Gastrocnemius medialis (tissue), 4 donors: Measurements from ENCODE around the gene SEMA4B. TPM values are rescaled to one million over a fixed set of nuclear protein-coding genes. Genes with fewer than 3 reads are reported as not detected.

Source experiments
- ATAC-seq, 2 donors: fragments of 150-250 bp; one replicate each; pipeline ENCODE4 v1.9.1; 2016
- DNase-seq, 2 donors: peaks; one replicate each; pipeline ENCODE4 v3.0.0-alpha.2; 2019
- H3K27ac ChIP-seq, 4 donors: fragments of 200-600 bp; sonication (generic); 1 replicate in 1 of 4; 2 replicates in 3 of 4; pipeline ENCODE4 v1.5.1; 2016 to 2018; ENCODE audit warnings: mild to moderate bottlenecking in 2 of 4, moderate library complexity in 1 of 4
- H3K27me3 ChIP-seq, 3 donors: fragments of 200-600 bp; sonication (generic) in 2 of 3; 1 replicate in 1 of 3; 2 replicates in 2 of 3; pipeline versions ENCODE4 v1.5.1 to v1.6.0; 2016 to 2019; ENCODE audit warnings: mild to moderate bottlenecking in 1 of 3, moderate library complexity in 1 of 3
- H3K36me3 ChIP-seq, 2 donors: fragments of 200-600 bp; sonication (generic) in 1 of 2; one replicate each; pipeline ENCODE4 v1.5.1; 2017 to 2018
- H3K4me1 ChIP-seq, 2 donors: fragments of 200-600 bp; sonication (generic) in 1 of 2; one replicate each; pipeline ENCODE4 v1.5.1; 2016 to 2017; ENCODE audit warnings: mild to moderate bottlenecking in 2 of 2
- H3K4me3 ChIP-seq, 4 donors: fragments of 200-600 bp; sonication (generic) in 3 of 4; 1 replicate in 1 of 4; 2 replicates in 3 of 4; pipeline ENCODE4 v1.5.1; 2016 to 2019; ENCODE audit warnings: mild to moderate bottlenecking in 2 of 4
- H3K9me3 ChIP-seq, 3 donors: fragments of 200-600 bp; sonication (generic) in 2 of 3; 1 replicate in 1 of 3; 2 replicates in 2 of 3; pipeline ENCODE4 v1.5.1; 2016 to 2019
- CTCF ChIP-seq, 5 experiments: fragments of 450-650 bp in 3 of 5; fragments of 200-600 bp in 2 of 5; sonication (generic) in 2 of 5; IDR thresholded peaks in 4 of 5; conservative IDR thresholded peaks in 1 of 5; 1 replicate in 4 of 5; 2 replicates in 1 of 5; pipeline ENCODE4 v1.5.1; 2016 to 2019; ENCODE audit warnings: antibody characterized with exemption in 5 of 5, mild to moderate bottlenecking in 3 of 5, moderate library complexity in 3 of 5
- POLR2A ChIP-seq, 2 donors: fragments of 450-650 bp; IDR thresholded peaks; one replicate each; pipeline ENCODE4 v1.6.1; 2017; ENCODE audit warnings: antibody characterized with exemption in 2 of 2, mild to moderate bottlenecking in 2 of 2, moderate library complexity in 2 of 2
- in situ Hi-C, 4 donors: fragments of 200-750 bp; cut with MboI; loops; one replicate each; pipeline versions ENCODE4 v1.15.0 to v1.8.0; 2017; ENCODE audit warnings: low sequenced_read_pairs in 4 of 4
- intact Hi-C: fragments of 100-400 bp; cut with DNase I; formaldehyde crosslinking; loops from one replicate; pipeline ENCODE4 v1.15.1; 2023; ENCODE audit warnings: low total_unique reads
- total RNA-seq, 4 donors: library from RNA; depleted of rRNA; stranded (reverse); fragments of >200 nt; gene quantifications; one replicate each; pipeline versions ENCODE4 v1.1.0 to v1.2.3, GENCODE V29; 2016

The SEMA4B gene
- total RNA-seq, 4 donors from 2014 or later = 2.1 to 12.1 (median 6.4) TPM

- Histone ChIP-seq H3K36me3 (no peaks in the 10 kb centered on the region), H3K27me3 (no peaks in the 10 kb centered on the region), H3K4me3 (no peak overlapping the region), H3K9me3 (no peaks in the 10 kb centered on the region), H3K4me1 (peaks cover 19 to 27% of the 10 kb centered on the region in 2 donors), H3K27ac (no peak overlapping the region)
- no peak for DNase-seq
- in situ Hi-C loops (no loop called here), intact Hi-C loops (no loop called here)
- no peak for ATAC-seq
- TF ChIP-seq CTCF (IDR thresholded peaks at IDR 0.05 in 4 of 5, conservative IDR thresholded peaks at IDR 0.05 in 1 of 5) (no peak), POLR2A (IDR thresholded peaks at IDR 0.05) (no peak)
Observed at GRCh38 chr15:90194655-90195054, 6.5 kb upstream of the SEMA4B start.

- H3K27me3 ChIP-seq = no peaks in the 10 kb centered on the region
- no peak for ATAC-seq
- in situ Hi-C loops (loop anchor here in 1 of 4 donors (25.0 kb wide), 1 partner anchor 288 kb away; the partner anchor contains the start of gene ARPIN), intact Hi-C loops (no loop called here)
- peak overlapping the region; percentile 62 to 91 (median 74) for H3K4me3 ChIP-seq
- no peaks in the 10 kb centered on the region for H3K36me3 ChIP-seq
- H3K27ac ChIP-seq = peak overlapping the region; percentile 47 to 70 (median 60)
- TF ChIP-seq POLR2A (IDR thresholded peaks at IDR 0.05) (no peak), CTCF (IDR thresholded peaks at IDR 0.05 in 4 of 5, conservative IDR thresholded peaks at IDR 0.05 in 1 of 5) (no peak)
- H3K4me1 ChIP-seq = peaks cover 9 to 13% of the 10 kb centered on the region in 2 donors
- no peaks in the 10 kb centered on the region for H3K9me3 ChIP-seq
- no peak for DNase-seq
Observed at GRCh38 chr15:90200534-90201129, 498 bp upstream of the SEMA4B start.

GRCh38 chr15:90201944-90202375 is 830 bp downstream of the SEMA4B start:
- H3K4me3 ChIP-seq = peak overlapping the region; percentile 62 to 91 (median 74)
- no peaks in the 10 kb centered on the region for H3K9me3 ChIP-seq
- H3K36me3 ChIP-seq = no peaks in the 10 kb centered on the region
- H3K4me1 ChIP-seq = peaks cover 9 to 13% of the 10 kb centered on the region in 2 donors
- intact Hi-C loops (no loop called here), in situ Hi-C loops (loop anchor here in 1 of 4 donors (25.0 kb wide), 1 partner anchor 290 kb away; the partner anchor contains the start of gene ARPIN)
- no peak for DNase-seq
- H3K27ac ChIP-seq = no peak overlapping the region
- no peak for TF ChIP-seq POLR2A (IDR thresholded peaks at IDR 0.05)
- TF ChIP-seq CTCF (IDR thresholded peaks at IDR 0.05 in 4 of 5, conservative IDR thresholded peaks at IDR 0.05 in 1 of 5) = no peak
- no peaks in the 10 kb centered on the region for H3K27me3 ChIP-seq
- ATAC-seq = no peak

GRCh38 chr15:90202929-90203328 is 1.8 kb downstream of the SEMA4B start:
- in situ Hi-C loops = loop anchor here in 1 of 4 donors (25.0 kb wide), 1 partner anchor 291 kb away; the partner anchor contains the start of gene ARPIN
- Histone ChIP-seq H3K27ac (no peak overlapping the region), H3K27me3 (no peaks in the 10 kb centered on the region), H3K36me3 (no peaks in the 10 kb centered on the region), H3K4me3 (no peak overlapping the region), H3K9me3 (no peaks in the 10 kb centered on the region), H3K4me1 (peaks cover 9 to 13% of the 10 kb centered on the region in 2 donors)
- TF ChIP-seq POLR2A (IDR thresholded peaks at IDR 0.05) (no peak), CTCF (IDR thresholded peaks at IDR 0.05 in 4 of 5, conservative IDR thresholded peaks at IDR 0.05 in 1 of 5) (no peak)
- intact Hi-C loops = no loop called here
- no peak for DNase-seq
- ATAC-seq = no peak
